ENCODE measurements around the gene BICRA. TPM values are rescaled to one million over a fixed set of nuclear protein-coding genes. Genes with fewer than 3 reads are reported as not detected.

Gene BICRA
- total RNA-seq, 1 donor = 21.9 TPM

GRCh38 chr19:47680858-47681332 lies 72.0 kb downstream of the BICRA start:
- H3K4me3 ChIP-seq (ENCODE audit: low read length) = no peak overlapping the region
- no peaks in the 10 kb centered on the region for H3K4me1 ChIP-seq (ENCODE audit: insufficient read depth, low read length)
- H3K27me3 ChIP-seq (ENCODE audit: insufficient read depth, low read length) = no peaks in the 10 kb centered on the region
- H3K9me3 ChIP-seq (ENCODE audit: low read depth, low read length) = no peaks in the 10 kb centered on the region

GRCh38 chr19:47681388-47681787 lies 72.5 kb downstream of the BICRA start:
- Histone ChIP-seq H3K4me3 (ENCODE audit: low read length) (no peak overlapping the region), H3K27me3 (ENCODE audit: insufficient read depth, low read length) (no peaks in the 10 kb centered on the region), H3K4me1 (ENCODE audit: insufficient read depth, low read length) (no peaks in the 10 kb centered on the region)

GRCh38 chr19:47681936-47682335 lies 73.0 kb downstream of the BICRA start:
- Histone ChIP-seq H3K4me3 (ENCODE audit: low read length) (no peak overlapping the region), H3K27me3 (ENCODE audit: insufficient read depth, low read length) (no peaks in the 10 kb centered on the region), H3K4me1 (ENCODE audit: insufficient read depth, low read length) (no peaks in the 10 kb centered on the region), H3K9me3 (ENCODE audit: low read depth, low read length) (no peaks in the 10 kb centered on the region)

More at GRCh38 chr19:47681388-47681787, 72.5 kb downstream of the BICRA start:
- no peaks in the 10 kb centered on the region for H3K9me3 ChIP-seq (ENCODE audit: low read depth, low read length)

GRCh38 chr19:47682939-47683338 lies 74.0 kb downstream of the BICRA start:
- H3K4me1 ChIP-seq (ENCODE audit: insufficient read depth, low read length) = no peaks in the 10 kb centered on the region
- H3K4me3 ChIP-seq (ENCODE audit: low read length) = no peak overlapping the region
- H3K27me3 ChIP-seq (ENCODE audit: insufficient read depth, low read length) = no peaks in the 10 kb centered on the region

GRCh38 chr19:47686679-47687450 lies 77.9 kb downstream of the BICRA start:
- no peaks in the 10 kb centered on the region for H3K27me3 ChIP-seq (ENCODE audit: insufficient read depth, low read length)
- H3K9me3 ChIP-seq (ENCODE audit: low read depth, low read length) = no peaks in the 10 kb centered on the region
- H3K4me1 ChIP-seq (ENCODE audit: insufficient read depth, low read length) = no peaks in the 10 kb centered on the region
- no peak overlapping the region for H3K4me3 ChIP-seq (ENCODE audit: low read length)

More at GRCh38 chr19:47682939-47683338, 74.0 kb downstream of the BICRA start:
- H3K9me3 ChIP-seq (ENCODE audit: low read depth, low read length) = no peaks in the 10 kb centered on the region

GRCh38 chr19:47687906-47688305 lies 79.0 kb downstream of the BICRA start:
- Histone ChIP-seq H3K4me3 (ENCODE audit: low read length) (no peak overlapping the region), H3K9me3 (ENCODE audit: low read depth, low read length) (no peaks in the 10 kb centered on the region), H3K4me1 (ENCODE audit: insufficient read depth, low read length) (no peaks in the 10 kb centered on the region), H3K27me3 (ENCODE audit: insufficient read depth, low read length) (no peaks in the 10 kb centered on the region)

GRCh38 chr19:47691090-47691489 lies 82.2 kb downstream of the BICRA start:
- no peaks in the 10 kb centered on the region for H3K9me3 ChIP-seq (ENCODE audit: low read depth, low read length)
- no peaks in the 10 kb centered on the region for H3K4me1 ChIP-seq (ENCODE audit: insufficient read depth, low read length)

GRCh38 chr19:47691782-47692181 lies 82.8 kb downstream of the BICRA start:
- Histone ChIP-seq H3K4me1 (ENCODE audit: insufficient read depth, low read length) (no peaks in the 10 kb centered on the region), H3K4me3 (ENCODE audit: low read length) (no peak overlapping the region), H3K9me3 (ENCODE audit: low read depth, low read length) (no peaks in the 10 kb centered on the region), H3K27me3 (ENCODE audit: insufficient read depth, low read length) (no peaks in the 10 kb centered on the region)

More at GRCh38 chr19:47691090-47691489, 82.2 kb downstream of the BICRA start:
- Histone ChIP-seq H3K27me3 (ENCODE audit: insufficient read depth, low read length) (no peaks in the 10 kb centered on the region), H3K4me3 (ENCODE audit: low read length) (no peak overlapping the region)

- H3K27me3 ChIP-seq (ENCODE audit: insufficient read depth, low read length) = no peaks in the 10 kb centered on the region
- no peak overlapping the region for H3K4me3 ChIP-seq (ENCODE audit: low read length)
- no peaks in the 10 kb centered on the region for H3K4me1 ChIP-seq (ENCODE audit: insufficient read depth, low read length)
- H3K9me3 ChIP-seq (ENCODE audit: low read depth, low read length) = no peaks in the 10 kb centered on the region
These were observed 84.6 kb downstream of the BICRA start for GRCh38 chr19:47693489-47693888.

- Histone ChIP-seq H3K4me3 (ENCODE audit: low read length) (no peak overlapping the region), H3K27me3 (ENCODE audit: insufficient read depth, low read length) (no peaks in the 10 kb centered on the region), H3K9me3 (ENCODE audit: low read depth, low read length) (no peaks in the 10 kb centered on the region), H3K4me1 (ENCODE audit: insufficient read depth, low read length) (no peaks in the 10 kb centered on the region)
These were observed 85.0 kb downstream of the BICRA start for GRCh38 chr19:47693903-47694302.

GRCh38 chr19:47694466-47695273 lies 85.7 kb downstream of the BICRA start:
- Histone ChIP-seq H3K9me3 (ENCODE audit: low read depth, low read length) (no peaks in the 10 kb centered on the region), H3K4me1 (ENCODE audit: insufficient read depth, low read length) (no peaks in the 10 kb centered on the region), H3K27me3 (ENCODE audit: insufficient read depth, low read length) (no peaks in the 10 kb centered on the region), H3K4me3 (ENCODE audit: low read length) (no peak overlapping the region)

- no peaks in the 10 kb centered on the region for H3K27me3 ChIP-seq (ENCODE audit: insufficient read depth, low read length)
These were observed 86.8 kb downstream of the BICRA start for GRCh38 chr19:47695533-47696262.

GRCh38 chr19:47696635-47697034 lies 87.7 kb downstream of the BICRA start:
- Histone ChIP-seq H3K4me1 (ENCODE audit: insufficient read depth, low read length) (no peaks in the 10 kb centered on the region), H3K27me3 (ENCODE audit: insufficient read depth, low read length) (no peaks in the 10 kb centered on the region), H3K9me3 (ENCODE audit: low read depth, low read length) (no peaks in the 10 kb centered on the region), H3K4me3 (ENCODE audit: low read length) (no peak overlapping the region)

More at GRCh38 chr19:47695533-47696262, 86.8 kb downstream of the BICRA start:
- Histone ChIP-seq H3K9me3 (ENCODE audit: low read depth, low read length) (no peaks in the 10 kb centered on the region), H3K4me3 (ENCODE audit: low read length) (no peak overlapping the region), H3K4me1 (ENCODE audit: insufficient read depth, low read length) (no peaks in the 10 kb centered on the region)

- no peaks in the 10 kb centered on the region for H3K27me3 ChIP-seq (ENCODE audit: insufficient read depth, low read length)
- H3K4me3 ChIP-seq (ENCODE audit: low read length) = no peak overlapping the region
- H3K9me3 ChIP-seq (ENCODE audit: low read depth, low read length) = no peaks in the 10 kb centered on the region
- H3K4me1 ChIP-seq (ENCODE audit: insufficient read depth, low read length) = no peaks in the 10 kb centered on the region
These were observed 89.1 kb downstream of the BICRA start for GRCh38 chr19:47697863-47698609.

Measured in mononuclear cell (primary cell).